Mesenchymal stem cell (in vitro differentiated cells and primary cell): Measurements from ENCODE around the gene LRRD1.
"Not testable (repeated sequence)": the region's sequence is repeated elsewhere in the genome, so short reads cannot be mapped to it uniquely, and the experiment has no call there.

Experiments
- DNase-seq: peaks from one replicate; pipeline ENCODE4 v3.0.0-alpha.2; 2013
- H2AFZ ChIP-seq: one replicate; pipeline ENCODE4 v1.6.1; 2013; ENCODE audit warnings: low read depth, mild to moderate bottlenecking, control low read depth, inconsistent platforms, low read length, moderate library complexity
- H2AK5ac ChIP-seq: 2 replicates; pipeline ENCODE4 v1.6.1; 2013; ENCODE audit warnings: low read length, moderate library complexity, mild to moderate bottlenecking, inconsistent platforms; ENCODE audit not compliant: severe bottlenecking
- H2BK120ac ChIP-seq: one replicate; pipeline ENCODE4 v1.6.1; 2013; ENCODE audit warnings: low read depth, mild to moderate bottlenecking, inconsistent platforms, low read length, moderate library complexity
- H2BK12ac ChIP-seq, 2 experiments: one replicate each; pipeline ENCODE4 v1.6.1; 2013; ENCODE audit warnings: inconsistent platforms in 2 of 2, low read length in 2 of 2, mild to moderate bottlenecking in 2 of 2, moderate library complexity in 2 of 2, control low read depth in 1 of 2
- H2BK15ac ChIP-seq: one replicate; pipeline ENCODE4 v1.6.1; 2013; ENCODE audit warnings: mild to moderate bottlenecking, low read depth, inconsistent platforms; ENCODE audit not compliant: poor library complexity, severe bottlenecking
- H2BK5ac ChIP-seq: 2 replicates; pipeline ENCODE4 v1.6.1; 2013; ENCODE audit warnings: low read depth, mild to moderate bottlenecking, low read length, control low read depth, inconsistent platforms; ENCODE audit not compliant: poor library complexity, severe bottlenecking
- H3K14ac ChIP-seq, 2 experiments: one replicate each; pipeline ENCODE4 v1.6.1; 2013; ENCODE audit warnings: inconsistent platforms in 2 of 2, low read length in 2 of 2, control low read depth in 1 of 2, mild to moderate bottlenecking in 1 of 2, moderate library complexity in 1 of 2
- H3K18ac ChIP-seq, 2 experiments: one replicate each; pipeline ENCODE4 v1.6.1; 2013; ENCODE audit warnings: inconsistent platforms in 2 of 2, low read length in 2 of 2, control low read depth in 1 of 2, low read depth in 1 of 2, mild to moderate bottlenecking in 1 of 2
- H3K23ac ChIP-seq, 2 experiments: one replicate each; pipeline ENCODE4 v1.6.1; 2013; ENCODE audit warnings: inconsistent platforms in 2 of 2, low read length in 2 of 2, mild to moderate bottlenecking in 2 of 2, moderate library complexity in 2 of 2, control low read depth in 1 of 2
- H3K27ac ChIP-seq: 2 replicates; pipeline ENCODE4 v1.5.1; 2013; ENCODE audit warnings: mild to moderate bottlenecking, moderate library complexity, low read length, control low read depth, inconsistent platforms; ENCODE audit not compliant: poor library complexity, severe bottlenecking
- H3K27me3 ChIP-seq, 2 experiments: 2 replicates each; pipeline versions ENCODE4 v1.6.1 to v1.7.0; 2013; ENCODE audit warnings: low read length in 2 of 2, mild to moderate bottlenecking in 2 of 2, moderate library complexity in 2 of 2, control low read depth in 1 of 2, inconsistent platforms in 1 of 2; ENCODE audit not compliant: control insufficient read depth in 1 of 2, insufficient read depth in 1 of 2
- H3K36me3 ChIP-seq, 2 experiments: 2 replicates each; pipeline versions ENCODE4 v1.6.1 to v1.7.0; 2013; ENCODE audit warnings: low read length in 2 of 2, control low read depth in 1 of 2, inconsistent platforms in 1 of 2, low read depth in 1 of 2, mild to moderate bottlenecking in 1 of 2; ENCODE audit not compliant: insufficient read depth in 2 of 2, control insufficient read depth in 1 of 2
- H3K4ac ChIP-seq, 2 experiments: one replicate each; pipeline ENCODE4 v1.6.1; 2013; ENCODE audit warnings: inconsistent platforms in 2 of 2, low read length in 2 of 2, mild to moderate bottlenecking in 2 of 2, moderate library complexity in 2 of 2, control low read depth in 1 of 2, low read depth in 1 of 2
- H3K4me1 ChIP-seq: 2 replicates; pipeline ENCODE4 v1.6.1; 2013; ENCODE audit warnings: low read depth, low read length, control low read depth; ENCODE audit not compliant: control insufficient read depth, insufficient read depth
- H3K4me2 ChIP-seq: 2 replicates; pipeline ENCODE4 v1.6.1; 2013; ENCODE audit warnings: low read length, mild to moderate bottlenecking, inconsistent platforms; ENCODE audit not compliant: poor library complexity, severe bottlenecking
- H3K4me3 ChIP-seq, 2 experiments: 2 replicates each; pipeline versions ENCODE4 v1.5.1 to v1.7.0; 2013; ENCODE audit warnings: low read length in 2 of 2, mild to moderate bottlenecking in 2 of 2, control low read depth in 1 of 2, low read depth in 1 of 2; ENCODE audit not compliant: insufficient read depth in 1 of 2
- H3K79me1 ChIP-seq: replicated peaks from 2 replicates; pipeline ENCODE4 v1.6.1; 2013; ENCODE audit warnings: mild to moderate bottlenecking, control low read depth, low read length, inconsistent platforms; ENCODE audit not compliant: poor library complexity, severe bottlenecking
- H3K9ac ChIP-seq: 2 replicates; pipeline ENCODE4 v1.7.0; 2013; ENCODE audit warnings: mild to moderate bottlenecking, low read length, moderate library complexity
- H3K9me3 ChIP-seq: 2 replicates; pipeline ENCODE4 v1.7.0; 2013; ENCODE audit warnings: mild to moderate bottlenecking, low read length; ENCODE audit not compliant: control insufficient read depth
- H4K8ac ChIP-seq: one replicate; pipeline ENCODE4 v1.6.1; 2013; ENCODE audit warnings: inconsistent platforms, mild to moderate bottlenecking, low read length, moderate library complexity
- H4K91ac ChIP-seq: one replicate; pipeline ENCODE4 v1.6.1; 2013; ENCODE audit warnings: mild to moderate bottlenecking, low read length, inconsistent platforms
- WGBS: methylation state at CpG from one replicate; pipeline ENCODE4 v1.1.7; 2013; ENCODE audit warnings: mixed read lengths; 5-methylcytosine and 5-hydroxymethylcytosine counted together

LRRD1 gene

DNA sequence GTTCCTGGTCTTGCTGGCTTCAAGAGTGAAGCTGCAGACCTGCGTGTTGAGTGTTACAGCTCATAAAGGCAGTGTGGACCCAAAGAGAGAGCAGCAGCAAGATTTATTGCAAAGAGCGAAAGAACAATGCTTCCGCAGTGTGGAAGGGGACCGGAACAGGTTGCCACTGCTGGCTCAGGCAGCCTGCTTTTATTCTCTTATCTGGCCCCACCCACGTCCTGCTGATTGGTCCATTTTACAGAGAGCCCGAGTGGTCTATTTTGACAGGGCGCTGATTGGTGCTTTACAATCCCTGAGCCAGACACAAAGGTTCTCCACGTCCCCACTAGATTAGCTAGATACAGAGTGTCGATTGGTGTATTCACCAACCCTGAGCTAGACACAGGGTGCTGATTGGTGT is 36.2 kb downstream of the LRRD1 start:
- not testable (repeated sequence) for H3K4me1 ChIP-seq, H3K27ac ChIP-seq, H3K4me3 ChIP-seq, H2BK15ac ChIP-seq, H3K9ac ChIP-seq, H4K8ac ChIP-seq, H3K4me2 ChIP-seq, H2BK5ac ChIP-seq, DNase-seq, H2BK12ac ChIP-seq, H2AFZ ChIP-seq, H3K36me3 ChIP-seq, H3K27me3 ChIP-seq, H3K18ac ChIP-seq, H3K79me1 ChIP-seq, H3K14ac ChIP-seq, H3K23ac ChIP-seq, H3K9me3 ChIP-seq, H2BK120ac ChIP-seq, H3K4ac ChIP-seq, H4K91ac ChIP-seq, H2AK5ac ChIP-seq
- 98% methylated on average over 9 of the region's 9 CpGs for WGBS

- no peak overlapping the region for H2BK15ac ChIP-seq
- no peak overlapping the region for H3K4ac ChIP-seq
- no peak overlapping the region for H3K14ac ChIP-seq
- no peaks in the 10 kb centered on the region for H3K79me1 ChIP-seq
- H3K18ac ChIP-seq = no peak overlapping the region
- no peak overlapping the region for H2AFZ ChIP-seq
- H3K23ac ChIP-seq = no peak overlapping the region
- H3K4me1 ChIP-seq = no peaks in the 10 kb centered on the region
- no peak overlapping the region for H3K9ac ChIP-seq
- no peak for DNase-seq
- H3K4me3 ChIP-seq = no peak overlapping the region
- H2BK5ac ChIP-seq = no peak overlapping the region
- no peak overlapping the region for H2BK12ac ChIP-seq
- no peak overlapping the region for H4K8ac ChIP-seq
- WGBS = 93% methylated on average over 3 of the region's 7 CpGs
- no peak overlapping the region for H3K27ac ChIP-seq
- no peak overlapping the region for H4K91ac ChIP-seq
- H3K9me3 ChIP-seq = no peaks in the 10 kb centered on the region
- H2AK5ac ChIP-seq = no peak overlapping the region
- H3K4me2 ChIP-seq = no peak overlapping the region
- no peaks in the 10 kb centered on the region for H3K36me3 ChIP-seq
- H2BK120ac ChIP-seq = no peak overlapping the region
- no peaks in the 10 kb centered on the region for H3K27me3 ChIP-seq
Measured at GRCh38 chr7:92141161-92141560, 37.8 kb downstream of the LRRD1 start.

DNA sequence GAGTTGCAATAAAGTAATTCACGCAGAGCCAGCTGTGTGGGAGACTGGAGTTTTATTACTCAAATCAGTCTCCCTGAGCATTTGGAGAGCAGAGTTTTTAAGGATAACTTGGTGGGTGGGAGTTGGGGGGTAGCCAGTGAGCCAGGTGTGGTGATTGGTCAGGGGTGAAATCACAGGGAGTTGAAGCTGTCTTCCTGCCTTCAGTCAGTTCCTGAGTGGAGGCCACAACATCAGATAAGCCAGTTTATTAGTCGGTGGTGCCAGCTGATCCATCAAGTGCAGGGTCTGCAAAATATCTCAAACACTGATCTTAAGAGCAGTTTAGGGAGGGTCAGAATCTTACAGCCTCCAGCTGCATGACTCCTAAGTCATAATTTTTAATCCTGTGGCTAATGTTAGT is 41.4 kb downstream of the LRRD1 start:
- no peaks in the 10 kb centered on the region for H3K36me3 ChIP-seq
- no peak overlapping the region for H4K91ac ChIP-seq
- H3K23ac ChIP-seq = no peak overlapping the region
- no peak overlapping the region for H3K18ac ChIP-seq
- H2BK5ac ChIP-seq = no peak overlapping the region
- H3K4me1 ChIP-seq = no peaks in the 10 kb centered on the region
- H2AK5ac ChIP-seq = no peak overlapping the region
- no peak overlapping the region for H2AFZ ChIP-seq
- no peak overlapping the region for H3K4me2 ChIP-seq
- peak; percentile 55 for DNase-seq
- H4K8ac ChIP-seq = no peak overlapping the region
- no peaks in the 10 kb centered on the region for H3K79me1 ChIP-seq
- no peaks in the 10 kb centered on the region for H3K27me3 ChIP-seq
- H3K14ac ChIP-seq = no peak overlapping the region
- H3K9me3 ChIP-seq = no peaks in the 10 kb centered on the region
- H3K4me3 ChIP-seq = no peak overlapping the region
- no peak overlapping the region for H3K9ac ChIP-seq
- no peak overlapping the region for H2BK12ac ChIP-seq
- H2BK120ac ChIP-seq = no peak overlapping the region
- H2BK15ac ChIP-seq = no peak overlapping the region
- WGBS = 17% methylated on average over 2 of the region's 2 CpGs
- H3K4ac ChIP-seq = no peak overlapping the region
- H3K27ac ChIP-seq = no peak overlapping the region

DNA sequence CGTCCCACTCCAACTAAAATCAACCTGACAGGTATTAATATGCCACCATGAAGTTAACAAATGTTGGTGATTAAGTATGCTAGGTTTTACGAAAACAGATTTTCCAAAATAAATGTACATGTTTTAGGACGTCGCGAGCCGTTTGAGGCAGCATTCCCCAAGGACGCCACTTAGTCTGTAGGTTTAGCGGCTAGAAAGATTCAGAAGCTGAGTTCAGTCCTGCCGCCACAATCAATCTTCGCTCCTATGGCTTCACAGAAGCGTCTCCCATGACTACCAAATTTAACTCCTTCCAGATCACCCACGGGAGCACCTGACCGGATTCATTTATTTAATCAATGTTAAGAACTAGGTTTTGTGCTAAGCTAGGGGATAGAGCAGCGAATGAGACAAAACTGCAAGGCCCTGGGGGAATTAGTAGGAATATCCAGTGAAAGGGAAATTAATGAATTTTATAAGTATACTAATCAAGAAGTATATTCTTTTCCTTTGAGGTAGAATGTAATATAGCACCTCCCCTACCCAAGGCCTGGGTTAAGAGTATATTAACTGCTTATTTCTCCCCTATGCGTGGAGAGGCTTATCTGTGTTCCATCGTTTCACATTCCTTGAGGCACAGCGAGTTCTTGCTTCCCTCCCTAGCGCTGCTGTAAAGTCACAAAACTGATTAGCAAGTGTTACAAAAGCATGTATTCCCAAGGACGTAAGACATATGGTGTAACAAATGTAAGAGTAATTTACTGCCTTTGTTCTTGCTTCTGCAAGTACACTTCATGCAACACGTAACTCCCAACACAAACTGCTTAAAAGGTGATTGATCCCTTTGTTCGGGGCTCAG is 43.7 kb downstream of the LRRD1 start:
- Histone ChIP-seq H3K9me3 (no peaks in the 10 kb centered on the region), H3K23ac (no peak overlapping the region), H2BK120ac (no peak overlapping the region), H2AFZ (no peak overlapping the region), H3K4me1 (no peaks in the 10 kb centered on the region), H3K4ac (peak overlapping the region in 1 of 2 experiments; percentile 53), H3K18ac (peak overlapping the region; percentile 84 to 89), H3K4me2 (peak overlapping the region; percentile 60), H3K14ac (no peak overlapping the region), H3K79me1 (no peaks in the 10 kb centered on the region), H3K36me3 (peaks cover 0 to 14% of the 10 kb centered on the region in 2 experiments), H4K91ac (no peak overlapping the region), H2BK5ac (no peak overlapping the region), H3K4me3 (peak overlapping the region; percentile 94 to 95), H4K8ac (peak overlapping the region; percentile 45), H2AK5ac (no peak overlapping the region), H3K9ac (peak overlapping the region; percentile 98), H2BK12ac (no peak overlapping the region), H3K27ac (peak overlapping the region; percentile 50), H2BK15ac (no peak overlapping the region), H3K27me3 (no peaks in the 10 kb centered on the region)
- WGBS = 44% methylated on average over 16 of the region's 21 CpGs
- DNase-seq = peak; percentile 66
